Stomach smooth muscle (tissue), 2 donors: ENCODE measurements around the gene PODN.

Experiments
- H3K27ac ChIP-seq: one replicate; pipeline ENCODE4 v1.7.0; 2013; ENCODE audit warnings: mild to moderate bottlenecking, low read length, inconsistent platforms
- H3K27me3 ChIP-seq, 2 donors: one replicate each; pipeline ENCODE4 v1.7.0; 2013; ENCODE audit warnings: low read length in 2 of 2; ENCODE audit not compliant: insufficient read depth in 2 of 2, control insufficient read depth in 1 of 2
- H3K36me3 ChIP-seq, 2 donors: one replicate each; pipeline ENCODE4 v1.7.0; 2013; ENCODE audit warnings: low read length in 2 of 2; ENCODE audit not compliant: control insufficient read depth in 2 of 2, insufficient read depth in 2 of 2
- H3K4me1 ChIP-seq: one replicate; pipeline ENCODE4 v1.7.0; 2013; ENCODE audit warnings: low read length; ENCODE audit not compliant: control insufficient read depth, insufficient read depth
- H3K4me3 ChIP-seq, 2 donors: one replicate each; pipeline ENCODE4 v1.7.0; 2013; ENCODE audit warnings: low read length in 2 of 2
- H3K9ac ChIP-seq, 2 donors: one replicate each; pipeline ENCODE4 v1.7.0; 2013; ENCODE audit warnings: low read length in 2 of 2, mild to moderate bottlenecking in 1 of 2
- H3K9me3 ChIP-seq, 2 donors: one replicate each; pipeline ENCODE4 v1.7.0; 2013; ENCODE audit warnings: low read length in 2 of 2; ENCODE audit not compliant: control insufficient read depth in 2 of 2
- donor health status: healthy.
- donor health status: Pancreatic carcinoma.

PODN gene

GRCh38 chr1:53050310-53050709 is 11.7 kb upstream of the PODN start:
- Histone ChIP-seq H3K27me3 (no peaks in the 10 kb centered on the region), H3K27ac (no peak overlapping the region), H3K4me1 (peaks cover 34% of the 10 kb centered on the region), H3K9ac (no peak overlapping the region), H3K4me3 (no peak overlapping the region), H3K36me3 (peaks cover 5 to 7% of the 10 kb centered on the region in 2 donors), H3K9me3 (no peaks in the 10 kb centered on the region)

GRCh38 chr1:53051676-53052075 is 10.3 kb upstream of the PODN start:
- Histone ChIP-seq H3K4me3 (no peak overlapping the region), H3K9me3 (no peaks in the 10 kb centered on the region), H3K4me1 (peaks cover 30% of the 10 kb centered on the region), H3K9ac (no peak overlapping the region), H3K27ac (no peak overlapping the region), H3K36me3 (peaks cover 5 to 7% of the 10 kb centered on the region in 2 donors), H3K27me3 (no peaks in the 10 kb centered on the region)

- no peak overlapping the region for H3K9ac ChIP-seq
- H3K27ac ChIP-seq = no peak overlapping the region
- peaks cover 3 to 5% of the 10 kb centered on the region in 2 donors for H3K36me3 ChIP-seq
- peaks cover 0 to 7% of the 10 kb centered on the region in 2 donors for H3K27me3 ChIP-seq
- no peaks in the 10 kb centered on the region for H3K9me3 ChIP-seq
- peaks cover 12% of the 10 kb centered on the region for H3K4me1 ChIP-seq
- H3K4me3 ChIP-seq = no peak overlapping the region
Measured at GRCh38 chr1:53057127-53057526, 4.9 kb upstream of the PODN start.

- peaks cover 0 to 7% of the 10 kb centered on the region in 2 donors for H3K27me3 ChIP-seq
- H3K9ac ChIP-seq = no peak overlapping the region
- H3K36me3 ChIP-seq = no peaks in the 10 kb centered on the region
- no peak overlapping the region for H3K27ac ChIP-seq
- H3K4me3 ChIP-seq = no peak overlapping the region
- H3K9me3 ChIP-seq = no peaks in the 10 kb centered on the region
- peaks cover 26% of the 10 kb centered on the region for H3K4me1 ChIP-seq
Measured at GRCh38 chr1:53060579-53060978, 1.4 kb upstream of the PODN start.

- Histone ChIP-seq H3K27ac (peak overlapping the region; percentile 55), H3K36me3 (no peaks in the 10 kb centered on the region), H3K9me3 (no peaks in the 10 kb centered on the region), H3K27me3 (peaks cover 0 to 7% of the 10 kb centered on the region in 2 donors), H3K4me3 (peak overlapping the region; percentile 60 to 81), H3K4me1 (peaks cover 26% of the 10 kb centered on the region), H3K9ac (peak overlapping the region; percentile 34 to 36)
Measured at GRCh38 chr1:53061123-53061858, 722 bp upstream of the PODN start.

- Histone ChIP-seq H3K9me3 (no peaks in the 10 kb centered on the region), H3K27ac (peak overlapping the region; percentile 60), H3K9ac (peak overlapping the region; percentile 66 to 75), H3K4me3 (peak overlapping the region; percentile 60 to 81), H3K27me3 (peaks cover 0 to 7% of the 10 kb centered on the region in 2 donors), H3K36me3 (no peaks in the 10 kb centered on the region), H3K4me1 (peaks cover 31% of the 10 kb centered on the region)
Measured at GRCh38 chr1:53062708-53063591, 937 bp downstream of the PODN start.

- H3K4me3 ChIP-seq = peak overlapping the region; percentile 60 to 81
Measured at GRCh38 chr1:53063744-53064515, 1.9 kb downstream of the PODN start.

GRCh38 chr1:53065391-53065790 is 3.4 kb downstream of the PODN start:
- H3K9me3 ChIP-seq = no peaks in the 10 kb centered on the region
- no peak overlapping the region for H3K27ac ChIP-seq
- H3K27me3 ChIP-seq = peaks cover 0 to 7% of the 10 kb centered on the region in 2 donors
- no peak overlapping the region for H3K9ac ChIP-seq
- peaks cover 34% of the 10 kb centered on the region for H3K4me1 ChIP-seq
- H3K4me3 ChIP-seq = peak overlapping the region in 1 of 2 donors; percentile 35
- peaks cover 1 to 3% of the 10 kb centered on the region in 2 donors for H3K36me3 ChIP-seq

More at GRCh38 chr1:53063744-53064515, 1.9 kb downstream of the PODN start:
- H3K9ac ChIP-seq = no peak overlapping the region
- H3K4me1 ChIP-seq = peaks cover 34% of the 10 kb centered on the region
- no peaks in the 10 kb centered on the region for H3K36me3 ChIP-seq
- no peaks in the 10 kb centered on the region for H3K9me3 ChIP-seq
- peak overlapping the region; percentile 60 for H3K27ac ChIP-seq
- H3K27me3 ChIP-seq = peaks cover 0 to 7% of the 10 kb centered on the region in 2 donors

- H3K27ac ChIP-seq = no peak overlapping the region
- H3K27me3 ChIP-seq = peaks cover 0 to 2% of the 10 kb centered on the region in 2 donors
- H3K36me3 ChIP-seq = peaks cover 5 to 7% of the 10 kb centered on the region in 2 donors
- no peaks in the 10 kb centered on the region for H3K9me3 ChIP-seq
- no peak overlapping the region for H3K4me3 ChIP-seq
- peaks cover 25% of the 10 kb centered on the region for H3K4me1 ChIP-seq
- H3K9ac ChIP-seq = no peak overlapping the region
Measured at GRCh38 chr1:53066488-53066887, 4.5 kb downstream of the PODN start.
